H1 (cell line): ENCODE data around the gene APOO. TPM values are rescaled to one million over a fixed set of nuclear protein-coding genes. Genes with fewer than 3 reads are reported as not detected.

Experiments
- BCL11A ChIP-seq, 2 experiments: IDR thresholded peaks; one replicate each; pipeline ENCODE4 v1.6.1; 2011; ENCODE audit warnings: low read depth in 2 of 2, low read length in 2 of 2, mild to moderate bottlenecking in 2 of 2
- CBX5 ChIP-seq: fragments of 300-800, 300-1000 bp; sonication (generic); IDR thresholded peaks from 2 replicates; pipeline ENCODE4 v1.7.1; 2016; ENCODE audit warnings: antibody characterized with exemption, low read length, low read depth
- HDAC2 ChIP-seq, 2 experiments: fragments of 300-600 bp in 1 of 2; sonication (generic) in 1 of 2; IDR thresholded peaks; 2 replicates each; pipeline ENCODE4 v1.6.1; 2011 to 2012; ENCODE audit warnings: low read depth in 2 of 2, low read length in 2 of 2, mild to moderate bottlenecking in 2 of 2, moderate library complexity in 2 of 2, borderline replicate concordance in 1 of 2, inconsistent platforms in 1 of 2
- SIN3A ChIP-seq, 2 experiments: IDR thresholded peaks in 1 of 2; conservative IDR thresholded peaks in 1 of 2; 2 replicates each; pipeline ENCODE4 v1.6.1; 2011 to 2012; ENCODE audit warnings: low read length in 2 of 2, improper control_type of control experiment in 1 of 2, low read depth in 1 of 2, mild to moderate bottlenecking in 1 of 2
- SUZ12 ChIP-seq: fragments of 200-600 bp; sonication (generic); IDR thresholded peaks from 2 replicates; pipeline ENCODE4 v1.6.1; 2012; ENCODE audit warnings: mild to moderate bottlenecking, inconsistent platforms, low read length, moderate library complexity, mixed read lengths
- polyA plus RNA-seq, 7 experiments: library from polyadenylated mRNA; depleted of rRNA in 3 of 7; stranded (reverse) in 5 of 7; unstranded in 2 of 7; fragments of >200 nt in 5 of 7; fragments of 200-250 nt in 2 of 7; gene quantifications; 1 replicate in 5 of 7; 2 replicates in 1 of 7; 4 replicates in 1 of 7; pipeline versions ENCODE4 v1.2.1 to v1.2.3, GENCODE V29; 2011 to 2013; ENCODE audit warnings: missing spikeins in 2 of 7, mixed read lengths in 2 of 7
- total RNA-seq: library from RNA; stranded (reverse); fragmentation: NEBNext Ultra II Directional; extraction: Animal tissue kit (Norgen Biotek cat#: 25700); gene quantifications from 2 replicates; pipeline ENCODE4 v1.2.1, GENCODE V29; 2021
- TF ChIP-seq, protein P1 (sequence below): IDR thresholded peaks from 2 replicates; pipeline ENCODE4 v1.6.1; 2012; ENCODE audit warnings: inconsistent platforms

Gene APOO
- total and polyA plus RNA-seq, 2 of the 8 experiments (the other 6 are each of a cell fraction or from before 2014, with no cell fraction given), result 25.7 to 45.0 TPM

DNA sequence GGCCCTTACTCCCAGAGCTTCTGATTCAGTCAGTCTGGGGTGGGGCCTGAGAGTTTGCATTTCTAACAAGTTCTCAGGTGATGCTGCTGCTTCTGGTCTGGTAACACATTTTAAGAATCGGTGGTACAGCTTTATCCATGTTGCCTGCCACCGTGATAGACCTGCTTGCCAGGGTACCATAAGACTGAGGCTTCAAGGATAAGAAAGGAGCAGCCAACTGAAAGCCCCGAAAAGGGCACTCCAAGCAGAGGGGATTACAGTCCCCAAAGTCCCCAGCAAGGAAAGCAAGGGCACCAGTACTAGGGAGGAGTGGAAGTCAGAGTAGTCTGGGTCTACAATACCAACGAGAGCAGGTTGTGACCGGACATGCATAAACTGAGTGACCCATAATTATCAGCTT, 49.8 kb downstream of the APOO start (continued):
- TF ChIP-seq CBX5 (no peak), SUZ12 (no peak), BCL11A (IDR thresholded peaks at IDR 0.05; ENCODE audit: low read depth in 2 of 2, low read length in 2 of 2) (no peak), SIN3A (conservative IDR thresholded peaks at IDR 0.05 in 1 of 2, IDR thresholded peaks at IDR 0.05 in 1 of 2; ENCODE audit: low read depth in 1 of 2, low read length in 2 of 2) (no peak), HDAC2 (IDR thresholded peaks at IDR 0.05; ENCODE audit: borderline replicate concordance in 1 of 2, low read depth in 2 of 2, low read length in 2 of 2) (no peak)
- TF ChIP-seq, protein P1, sequence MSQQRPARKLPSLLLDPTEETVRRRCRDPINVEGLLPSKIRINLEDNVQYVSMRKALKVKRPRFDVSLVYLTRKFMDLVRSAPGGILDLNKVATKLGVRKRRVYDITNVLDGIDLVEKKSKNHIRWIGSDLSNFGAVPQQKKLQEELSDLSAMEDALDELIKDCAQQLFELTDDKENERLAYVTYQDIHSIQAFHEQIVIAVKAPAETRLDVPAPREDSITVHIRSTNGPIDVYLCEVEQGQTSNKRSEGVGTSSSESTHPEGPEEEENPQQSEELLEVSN, result no peak
